HepG2 (cell line): ENCODE data around the gene TBC1D14. TPM values are rescaled to one million over a fixed set of nuclear protein-coding genes. Genes with fewer than 3 reads are reported as not detected.

Experiments
- ATAC-seq: fragments of 200-7000 bp; cut with Tn5 transposase; 3 replicates; pipeline ENCODE4 v1.9.1; 2020; ENCODE audit warnings: mild to moderate bottlenecking, moderate library complexity
- BruUV-seq: library from RNA; stranded (reverse); fragments of 400-500 nt; replicated peaks from 2 replicates; lab custom pipeline; 2021; lab: Mats Ljungman, UMichigan
- CTCF ChIA-PET: fragments of 300-600 bp; formaldehyde crosslinking; extraction: SDS; loops from one replicate; lab custom pipeline; 2021; ENCODE audit warnings: low total read pairs, inconsistent platforms, low intra/inter-chr PET ratio; lab: Yijun Ruan, JAX
- POLR2A ChIA-PET: fragments of 350-600 bp; sonication (Branson Sonifier 250); formaldehyde crosslinking; loops from one replicate; lab custom pipeline; 2020; ENCODE audit warnings: antibody characterized with exemption, inconsistent platforms; lab: Yijun Ruan, JAX
- DNase-seq: peaks from one replicate; pipeline ENCODE4 v3.0.0-alpha.2; 2015; ENCODE audit warnings: low spot score
- FAIRE-seq: peaks from 3 replicates; lab custom pipeline; 2011; peaks lifted over from hg19 to GRCh38; lab: Jason Lieb, UNC
- H2AFZ ChIP-seq: one replicate; pipeline ENCODE4 v1.6.1; 2011; ENCODE audit warnings: low read length, inconsistent platforms
- H3K27ac ChIP-seq: fragments of 300-600 bp; 3 replicates; pipeline ENCODE4 v1.8.0; 2011; ENCODE audit warnings: mixed run types, mild to moderate bottlenecking, mixed read lengths, low read length, inconsistent platforms; ENCODE audit not compliant: insufficient read depth; ENCODE audit errors: extremely low read length
- H3K27me3 ChIP-seq, 2 experiments: fragments of 200-600 bp in 1 of 2; 2 replicates in 1 of 2; 3 replicates in 1 of 2; pipeline versions ENCODE4 v1.6.0 to v1.8.0; 2011; ENCODE audit warnings: low read length in 2 of 2, mild to moderate bottlenecking in 2 of 2, moderate library complexity in 2 of 2, inconsistent platforms in 1 of 2; ENCODE audit not compliant: insufficient read depth in 2 of 2, control insufficient read depth in 1 of 2
- H3K36me3 ChIP-seq, 2 experiments: fragments of 200-600 bp in 1 of 2; replicated peaks in 1 of 2; 2 replicates in 1 of 2; 3 replicates in 1 of 2; pipeline versions ENCODE4 v1.5.1 to v1.8.0; 2011; ENCODE audit warnings: low read length in 2 of 2, inconsistent platforms in 1 of 2; ENCODE audit not compliant: insufficient read depth in 2 of 2, control insufficient read depth in 1 of 2
- H3K4me1 ChIP-seq: 2 replicates; pipeline ENCODE4 v1.5.1; 2012; ENCODE audit warnings: low read length, inconsistent platforms; ENCODE audit not compliant: insufficient read depth
- H3K4me2 ChIP-seq: 2 replicates; pipeline ENCODE4 v1.6.0; 2011; ENCODE audit warnings: low read depth, low read length, inconsistent platforms
- H3K4me3 ChIP-seq, 3 experiments: fragments of 200-600 bp in 1 of 3; sonication (generic), shearing (Covaris generic) in 1 of 3; replicated peaks in 1 of 3; 2 replicates each; pipeline ENCODE4 v1.5.1; 2011 to 2016; ENCODE audit warnings: low read length in 3 of 3, inconsistent platforms in 2 of 3, low read depth in 2 of 3, mild to moderate bottlenecking in 2 of 3, control low read depth in 1 of 3, mixed read lengths in 1 of 3; ENCODE audit not compliant: insufficient read depth in 1 of 3
- H3K79me2 ChIP-seq: one replicate; pipeline ENCODE4 v1.6.1; 2011; ENCODE audit warnings: low read length, inconsistent platforms; ENCODE audit not compliant: insufficient read depth
- H3K9ac ChIP-seq: 2 replicates; pipeline ENCODE4 v1.6.0; 2011; ENCODE audit warnings: mild to moderate bottlenecking, low read depth, low read length, inconsistent platforms; ENCODE audit not compliant: insufficient read depth
- H3K9me3 ChIP-seq: 2 replicates; pipeline ENCODE4 v1.5.1; 2012; ENCODE audit warnings: mild to moderate bottlenecking, low read length
- H4K20me1 ChIP-seq: 2 replicates; pipeline ENCODE4 v1.6.0; 2011; ENCODE audit warnings: inconsistent platforms, mild to moderate bottlenecking, low read length, moderate library complexity; ENCODE audit not compliant: insufficient read depth
- HNRNPLL ChIP-seq: fragments of 200-400 bp; formaldehyde crosslinking; IDR thresholded peaks from 2 replicates; pipeline ENCODE4 v1.6.1; 2017; ENCODE audit warnings: mild to moderate bottlenecking, low read depth, low read length; ENCODE audit not compliant: poor library complexity, severe bottlenecking
- NFYC ChIP-seq: IDR thresholded peaks from 2 replicates; pipeline ENCODE4 v1.6.1; 2016; ENCODE audit warnings: missing genetic modification reagents, missing compliant biosample characterization
- PLRG1 ChIP-seq: fragments of 450-650 bp; conservative IDR thresholded peaks from 2 replicates; pipeline ENCODE4 v1.6.1; 2016
- PRPF4 ChIP-seq: fragments of 200-400 bp; formaldehyde crosslinking; IDR thresholded peaks from 2 replicates; pipeline ENCODE4 v1.6.1; 2016; ENCODE audit warnings: low read length, low read depth; ENCODE audit not compliant: poor library complexity, severe bottlenecking
- ZFP36L1 ChIP-seq: sonication (generic); formaldehyde crosslinking; IDR thresholded peaks from 2 replicates; pipeline ENCODE4 v1.8.0; 2022; ENCODE audit warnings: mild to moderate bottlenecking, missing genetic modification reagents, moderate library complexity
- WGBS: methylation state at CpG from one replicate; pipeline ENCODE4 v1.1.6; 2017; ENCODE audit warnings: low lambda C conversion rate; 5-methylcytosine and 5-hydroxymethylcytosine counted together
- in situ Hi-C: cut with HindIII; loops from 2 replicates; pipeline ENCODE4 v1.10.0; 2017; ENCODE audit warnings: low pct_unique_long_range_greater_than_20kb; ENCODE audit not compliant: extremely low pct_ligation_motif_present
- intact Hi-C: fragments of 100-400 bp; cut with micrococcal nuclease; formaldehyde crosslinking; loops from one replicate; pipeline ENCODE4 v1.10.0; 2022; ENCODE audit not compliant: unreplicated experiment
- polyA plus RNA-seq, 8 experiments: library from polyadenylated mRNA; depleted of rRNA in 3 of 8; stranded (reverse) in 7 of 8; unstranded in 1 of 8; fragments of >200 nt; fragmentation: Illumina TruSeq in 4 of 8; extraction: Trizol in 4 of 8; gene quantifications; 2 replicates each; pipeline versions ENCODE4 v1.2.1 to v1.2.3, GENCODE V29; 2011 to 2016; ENCODE audit warnings: low read depth in 4 of 8, missing spikeins in 1 of 8, mixed read lengths in 1 of 8; ENCODE audit not compliant: insufficient read depth in 1 of 8
- total RNA-seq, 5 experiments: library from RNA; depleted of rRNA; stranded (reverse); fragments of >200 nt; fragmentation: Illumina TruSeq; extraction: Trizol; gene quantifications; 2 replicates each; pipeline ENCODE4 v1.2.3, GENCODE V29; 2016; ENCODE audit warnings: low read depth in 1 of 5
- TF ChIP-seq, protein P1 (sequence below): sonication (generic); formaldehyde crosslinking; IDR thresholded peaks from 2 replicates; pipeline ENCODE4 v1.4.0; 2020; ENCODE audit warnings: missing genetic modification reagents, borderline replicate concordance
- TF ChIP-seq, protein P2 (sequence below): sonication (generic); formaldehyde crosslinking; IDR thresholded peaks from 2 replicates; pipeline ENCODE4 v1.8.0; 2022; ENCODE audit warnings: mild to moderate bottlenecking, missing genetic modification reagents, moderate library complexity

TBC1D14 gene
- total and polyA plus RNA-seq, 2 of the 13 experiments (the other 11 are each of a cell fraction or from before 2014, with no cell fraction given): 29.5 to 46.5 TPM

DNA sequence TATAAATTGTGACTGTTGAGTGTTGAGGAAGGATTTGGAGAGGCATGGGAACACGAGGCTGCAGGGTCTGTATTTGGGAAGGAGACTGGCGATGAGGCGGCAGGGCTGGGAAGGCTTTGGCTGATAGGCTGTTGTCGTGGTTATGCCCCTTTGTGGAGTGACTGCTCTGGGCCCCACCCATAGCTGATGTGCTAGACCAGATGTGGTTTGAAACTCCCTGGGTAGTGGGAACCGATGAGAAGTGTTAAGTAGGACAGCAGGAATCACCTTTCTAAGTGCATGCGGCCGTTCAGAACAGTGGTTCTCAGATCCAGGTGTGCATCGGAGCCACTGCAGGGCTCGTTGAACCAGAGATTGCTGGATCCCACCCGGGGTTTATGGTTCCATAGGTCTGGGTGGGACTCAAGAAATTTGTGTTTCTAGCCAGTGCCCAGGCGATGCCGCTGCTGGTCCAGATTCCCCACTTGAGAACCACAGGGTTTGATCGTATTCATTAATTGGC lies 42.3 kb downstream of the TBC1D14 start:
- Histone ChIP-seq H3K27ac (no peak overlapping the region), H3K4me1 (peaks cover 29% of the 10 kb centered on the region), H2AFZ (no peak overlapping the region), H3K4me2 (no peak overlapping the region), H4K20me1 (no peaks in the 10 kb centered on the region; the same call in 1 of the 2 replicates), H3K4me3 (no peak overlapping the region), H3K9me3 (0 out of 2 replicates have a peak, but pooled peaks cover 3% of the 10 kb centered on the region), H3K9ac (no peak overlapping the region), H3K36me3 (peaks cover 0 to 3% of the 10 kb centered on the region in 2 experiments; a peak in 3 of 5 replicates), H3K27me3 (no peaks in the 10 kb centered on the region), H3K79me2 (peaks cover 78% of the 10 kb centered on the region)
- TF ChIP-seq PLRG1 (no peak), HNRNPLL (no peak), NFYC (CRISPR knock-in tag) (no peak), PRPF4 (no peak), ZFP36L1 (CRISPR knock-in tag) (no peak)
- TF ChIP-seq, protein P1, sequence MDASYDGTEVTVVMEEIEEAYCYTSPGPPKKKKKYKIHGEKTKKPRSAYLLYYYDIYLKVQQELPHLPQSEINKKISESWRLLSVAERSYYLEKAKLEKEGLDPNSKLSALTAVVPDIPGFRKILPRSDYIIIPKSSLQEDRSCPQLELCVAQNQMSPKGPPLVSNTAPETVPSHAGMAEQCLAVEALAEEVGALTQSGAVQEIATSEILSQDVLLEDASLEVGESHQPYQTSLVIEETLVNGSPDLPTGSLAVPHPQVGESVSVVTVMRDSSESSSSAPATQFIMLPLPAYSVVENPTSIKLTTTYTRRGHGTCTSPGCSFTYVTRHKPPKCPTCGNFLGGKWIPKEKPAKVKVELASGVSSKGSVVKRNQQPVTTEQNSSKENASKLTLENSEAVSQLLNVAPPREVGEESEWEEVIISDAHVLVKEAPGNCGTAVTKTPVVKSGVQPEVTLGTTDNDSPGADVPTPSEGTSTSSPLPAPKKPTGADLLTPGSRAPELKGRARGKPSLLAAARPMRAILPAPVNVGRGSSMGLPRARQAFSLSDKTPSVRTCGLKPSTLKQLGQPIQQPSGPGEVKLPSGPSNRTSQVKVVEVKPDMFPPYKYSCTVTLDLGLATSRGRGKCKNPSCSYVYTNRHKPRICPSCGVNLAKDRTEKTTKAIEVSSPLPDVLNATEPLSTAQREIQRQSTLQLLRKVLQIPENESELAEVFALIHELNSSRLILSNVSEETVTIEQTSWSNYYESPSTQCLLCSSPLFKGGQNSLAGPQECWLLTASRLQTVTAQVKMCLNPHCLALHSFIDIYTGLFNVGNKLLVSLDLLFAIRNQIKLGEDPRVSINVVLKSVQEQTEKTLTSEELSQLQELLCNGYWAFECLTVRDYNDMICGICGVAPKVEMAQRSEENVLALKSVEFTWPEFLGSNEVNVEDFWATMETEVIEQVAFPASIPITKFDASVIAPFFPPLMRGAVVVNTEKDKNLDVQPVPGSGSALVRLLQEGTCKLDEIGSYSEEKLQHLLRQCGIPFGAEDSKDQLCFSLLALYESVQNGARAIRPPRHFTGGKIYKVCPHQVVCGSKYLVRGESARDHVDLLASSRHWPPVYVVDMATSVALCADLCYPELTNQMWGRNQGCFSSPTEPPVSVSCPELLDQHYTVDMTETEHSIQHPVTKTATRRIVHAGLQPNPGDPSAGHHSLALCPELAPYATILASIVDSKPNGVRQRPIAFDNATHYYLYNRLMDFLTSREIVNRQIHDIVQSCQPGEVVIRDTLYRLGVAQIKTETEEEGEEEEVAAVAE (CRISPR knock-in tag): no peak
- TF ChIP-seq, protein P2, sequence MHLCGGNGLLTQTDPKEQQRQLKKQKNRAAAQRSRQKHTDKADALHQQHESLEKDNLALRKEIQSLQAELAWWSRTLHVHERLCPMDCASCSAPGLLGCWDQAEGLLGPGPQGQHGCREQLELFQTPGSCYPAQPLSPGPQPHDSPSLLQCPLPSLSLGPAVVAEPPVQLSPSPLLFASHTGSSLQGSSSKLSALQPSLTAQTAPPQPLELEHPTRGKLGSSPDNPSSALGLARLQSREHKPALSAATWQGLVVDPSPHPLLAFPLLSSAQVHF (CRISPR knock-in tag): no peak
- no peak for FAIRE-seq
- 95% methylated on average over 12 of the region's 13 CpGs for WGBS
- POLR2A ChIA-PET: interaction anchor here (1.7 kb wide), 1 partner anchor 22 kb away, joined by 5 read pairs; no protein-coding TSS in a partner anchor
- BruUV-seq: no TSS peak
- DNase-seq: no peak
- intact Hi-C loops (no loop called here), in situ Hi-C loops (no loop called here)
- ATAC-seq: no peak
- CTCF ChIA-PET: no interaction called here
